CD4-positive, alpha-beta memory T cell (primary cell): Measurements from ENCODE around the gene ABCC9. TPM values are rescaled to one million over a fixed set of nuclear protein-coding genes. Genes with fewer than 3 reads are reported as not detected.

ENCODE experiments used
- CTCF ChIA-PET: fragments of 350-600 bp; sonication (Branson Sonifier 250); formaldehyde crosslinking; loops from one replicate; lab custom pipeline; 2021; ENCODE audit warnings: inconsistent platforms; ENCODE audit not compliant: partially characterized antibody; lab: Charles Lee
- POLR2A ChIA-PET: fragments of 350-600 bp; sonication (Branson Sonifier 250); formaldehyde crosslinking; loops from one replicate; lab custom pipeline; 2021; ENCODE audit not compliant: partially characterized antibody; lab: Charles Lee
- DNase-seq, 5 donors: peaks; one replicate each; pipeline versions ENCODE4 v3.0.0 to v3.0.0-alpha.2; 2020 to 2022; ENCODE audit warnings: mixed read lengths in 1 of 5
- H3K27ac ChIP-seq: one replicate; pipeline ENCODE4 v1.7.0; 2013; ENCODE audit warnings: low read depth, low read length
- H3K27me3 ChIP-seq: 2 replicates; pipeline ENCODE4 v1.7.0; 2013; ENCODE audit warnings: mild to moderate bottlenecking, low read length, moderate library complexity; ENCODE audit not compliant: insufficient read depth
- H3K36me3 ChIP-seq: 2 replicates; pipeline ENCODE4 v1.7.0; 2013; ENCODE audit warnings: mild to moderate bottlenecking, low read length, moderate library complexity; ENCODE audit not compliant: insufficient read depth
- H3K4me1 ChIP-seq: 2 replicates; pipeline ENCODE4 v1.7.0; 2013; ENCODE audit warnings: mild to moderate bottlenecking, low read length, moderate library complexity; ENCODE audit not compliant: insufficient read depth
- H3K4me3 ChIP-seq, 2 donors: one replicate each; pipeline ENCODE4 v1.7.0; 2013; ENCODE audit warnings: low read length in 2 of 2, mild to moderate bottlenecking in 1 of 2
- H3K9me3 ChIP-seq, 2 donors: one replicate each; pipeline ENCODE4 v1.7.0; 2013; ENCODE audit warnings: low read length in 2 of 2, control low read depth in 1 of 2; ENCODE audit not compliant: control insufficient read depth in 1 of 2
- H3K27ac Mint-ChIP-seq, 7 donors: one replicate each; pipeline ENCODE4 v1.8.0; 2020 to 2021; ENCODE audit warnings: mixed read lengths in 7 of 7, mild to moderate bottlenecking in 6 of 7, inconsistent platforms in 3 of 7, moderate library complexity in 3 of 7
- H3K27me3 Mint-ChIP-seq, 2 donors: one replicate each; pipeline ENCODE4 v1.8.0; 2020 to 2021; ENCODE audit warnings: mixed read lengths in 2 of 2
- H3K36me3 Mint-ChIP-seq, 2 donors: one replicate each; pipeline ENCODE4 v1.8.0; 2020 to 2021; ENCODE audit warnings: mixed read lengths in 2 of 2, inconsistent platforms in 1 of 2, mild to moderate bottlenecking in 1 of 2
- H3K4me1 Mint-ChIP-seq, 4 donors: one replicate each; pipeline ENCODE4 v1.8.0; 2020 to 2021; ENCODE audit warnings: mixed read lengths in 4 of 4, mild to moderate bottlenecking in 1 of 4
- H3K4me3 Mint-ChIP-seq, 8 donors: one replicate each; pipeline ENCODE4 v1.8.0; 2020 to 2021; ENCODE audit warnings: mixed read lengths in 8 of 8, mild to moderate bottlenecking in 7 of 8, moderate library complexity in 6 of 8, inconsistent platforms in 3 of 8
- H3K9me3 Mint-ChIP-seq, 8 donors: one replicate each; pipeline ENCODE4 v1.8.0; 2020 to 2021; ENCODE audit warnings: mixed read lengths in 8 of 8, mild to moderate bottlenecking in 5 of 8, inconsistent platforms in 3 of 8, moderate library complexity in 1 of 8
- intact Hi-C: fragments of 100-400 bp; cut with micrococcal nuclease; formaldehyde crosslinking; loops from one replicate; pipeline ENCODE4 v1.15.1; 2023
- polyA plus RNA-seq, 2 donors: library from polyadenylated mRNA; unstranded; fragments of 300-500 nt; fragmentation: Illumina TruSeq; gene quantifications; one replicate each; pipeline ENCODE4 v1.2.3, GENCODE V29; 2021
- total RNA-seq, 2 experiments: library from RNA; stranded (reverse); gene quantifications; one replicate each; pipeline ENCODE4 v1.2.3, GENCODE V29; 2021

ABCC9 gene
- total and polyA plus RNA-seq, 4 experiments from 2014 or later: not detected

GRCh38 chr12:21983095-21983494 is 41.9 kb upstream of the ABCC9 start:
- Mint-ChIP-seq H3K27me3 (peaks cover 15% of the 10 kb centered on the region in 2 donors), H3K27ac (no peak overlapping the region), H3K9me3 (no peaks in the 10 kb centered on the region), H3K36me3 (no peaks in the 10 kb centered on the region), H3K4me1 (peaks cover 0 to 4% (median 2%) of the 10 kb centered on the region in 4 donors), H3K4me3 (no peak overlapping the region)
- H3K9me3 ChIP-seq: no peaks in the 10 kb centered on the region
- no peaks in the 10 kb centered on the region for H3K36me3 ChIP-seq
- ChIA-PET POLR2A (no interaction called here), CTCF (interaction anchor here (0.6 to 3.3 kb wide), 2 partner anchors 71 to 284 kb away, joined by 3 to 14 read pairs; no protein-coding TSS in a partner anchor)
- no peaks in the 10 kb centered on the region for H3K27me3 ChIP-seq
- no peaks in the 10 kb centered on the region for H3K4me1 ChIP-seq
- no peak overlapping the region for H3K27ac ChIP-seq
- no peak for DNase-seq
- H3K4me3 ChIP-seq: no peak overlapping the region
- intact Hi-C loops: no loop called here

GRCh38 chr12:21980544-21980943 is 39.3 kb upstream of the ABCC9 start:
- no peaks in the 10 kb centered on the region for H3K36me3 Mint-ChIP-seq
- Histone ChIP-seq H3K9me3 (no peaks in the 10 kb centered on the region), H3K27me3 (no peaks in the 10 kb centered on the region), H3K4me1 (no peaks in the 10 kb centered on the region), H3K36me3 (no peaks in the 10 kb centered on the region), H3K27ac (no peak overlapping the region), H3K4me3 (no peak overlapping the region)
- ChIA-PET POLR2A (no interaction called here), CTCF (interaction anchor here (0.7 to 1.0 kb wide), 2 partner anchors 9 to 514 kb away, joined by 3 read pairs; no protein-coding TSS in a partner anchor)
- H3K27me3 Mint-ChIP-seq: peaks cover 10 to 11% of the 10 kb centered on the region in 2 donors
- intact Hi-C loops: no loop called here
- no peak overlapping the region for H3K27ac Mint-ChIP-seq
- DNase-seq: no peak
- no peaks in the 10 kb centered on the region for H3K9me3 Mint-ChIP-seq
- no peak overlapping the region for H3K4me3 Mint-ChIP-seq
- peaks cover 0 to 4% (median 2%) of the 10 kb centered on the region in 4 donors for H3K4me1 Mint-ChIP-seq

- Histone ChIP-seq H3K4me3 (no peak overlapping the region), H3K36me3 (no peaks in the 10 kb centered on the region), H3K9me3 (no peaks in the 10 kb centered on the region), H3K4me1 (no peaks in the 10 kb centered on the region), H3K27me3 (no peaks in the 10 kb centered on the region), H3K27ac (no peak overlapping the region)
- no peaks in the 10 kb centered on the region for H3K9me3 Mint-ChIP-seq
- no peaks in the 10 kb centered on the region for H3K36me3 Mint-ChIP-seq
- peaks cover 4 to 9% of the 10 kb centered on the region in 2 donors for H3K27me3 Mint-ChIP-seq
- H3K4me3 Mint-ChIP-seq: no peak overlapping the region
- DNase-seq: no peak
- ChIA-PET POLR2A (no interaction called here), CTCF (no interaction called here)
- no peak overlapping the region for H3K27ac Mint-ChIP-seq
- H3K4me1 Mint-ChIP-seq: peaks cover 0 to 4% (median 2%) of the 10 kb centered on the region in 4 donors
- intact Hi-C loops: no loop called here
Measured at GRCh38 chr12:21975293-21975692, 34.1 kb upstream of the ABCC9 start.

DNA sequence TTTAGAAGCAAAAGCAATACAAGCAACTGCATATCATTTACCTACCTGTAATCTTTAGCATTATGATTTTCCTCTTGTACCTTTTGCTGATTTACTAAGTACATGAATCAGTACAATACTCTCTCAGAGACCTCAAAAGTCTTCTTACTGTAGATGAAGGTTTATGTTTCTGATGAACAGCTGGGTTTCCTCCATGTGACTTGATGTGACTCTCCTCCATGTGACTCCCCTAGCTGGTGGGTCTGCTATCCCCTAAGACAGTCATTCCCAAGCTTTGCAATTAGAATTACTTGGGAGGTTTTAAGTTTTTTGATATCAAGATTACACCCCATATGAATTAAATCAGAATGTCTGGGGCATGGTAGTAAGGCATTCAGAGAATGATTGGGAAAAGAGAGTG is 32.0 kb upstream of the ABCC9 start:
- DNase-seq: no peak
- Mint-ChIP-seq H3K27ac (no peak overlapping the region), H3K9me3 (peaks cover 0 to 4% (median 0%) of the 10 kb centered on the region in 8 donors), H3K4me3 (no peak overlapping the region), H3K4me1 (no peaks in the 10 kb centered on the region), H3K36me3 (no peaks in the 10 kb centered on the region), H3K27me3 (peaks cover 0 to 5% of the 10 kb centered on the region in 2 donors)
- H3K4me1 ChIP-seq: no peaks in the 10 kb centered on the region
- ChIA-PET CTCF (no interaction called here), POLR2A (no interaction called here)
- no peaks in the 10 kb centered on the region for H3K27me3 ChIP-seq
- intact Hi-C loops: no loop called here
- no peaks in the 10 kb centered on the region for H3K9me3 ChIP-seq
- no peak overlapping the region for H3K27ac ChIP-seq
- no peak overlapping the region for H3K4me3 ChIP-seq
- no peaks in the 10 kb centered on the region for H3K36me3 ChIP-seq

DNA sequence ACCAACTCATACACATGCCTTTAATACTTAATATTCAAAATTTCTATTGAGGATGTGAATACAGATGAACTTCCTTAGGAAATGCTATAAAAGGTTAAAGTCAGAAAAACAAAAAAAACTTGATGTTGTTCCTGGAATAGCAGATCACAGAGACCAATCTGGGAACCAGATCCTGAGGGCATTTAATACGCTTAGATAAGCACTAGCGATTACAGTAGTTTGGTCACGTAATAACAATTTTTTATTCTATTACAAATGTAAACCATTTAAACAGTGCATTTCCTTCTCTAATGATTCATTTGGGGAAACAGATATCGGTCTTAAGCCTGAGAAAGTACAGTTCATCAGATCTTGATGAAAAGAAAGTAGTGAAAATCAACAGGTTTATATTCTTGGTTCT is 30.8 kb upstream of the ABCC9 start:
- Histone ChIP-seq H3K4me3 (no peak overlapping the region), H3K36me3 (no peaks in the 10 kb centered on the region), H3K27ac (no peak overlapping the region), H3K27me3 (no peaks in the 10 kb centered on the region), H3K9me3 (no peaks in the 10 kb centered on the region), H3K4me1 (no peaks in the 10 kb centered on the region)
- H3K27ac Mint-ChIP-seq: no peak overlapping the region
- ChIA-PET POLR2A (no interaction called here), CTCF (no interaction called here)
- no peaks in the 10 kb centered on the region for H3K36me3 Mint-ChIP-seq
- peaks cover 0 to 8% (median 0%) of the 10 kb centered on the region in 8 donors for H3K9me3 Mint-ChIP-seq
- DNase-seq: no peak
- intact Hi-C loops: no loop called here
- no peaks in the 10 kb centered on the region for H3K4me1 Mint-ChIP-seq
- H3K4me3 Mint-ChIP-seq: no peak overlapping the region
- H3K27me3 Mint-ChIP-seq: peaks cover 0 to 5% of the 10 kb centered on the region in 2 donors

DNA sequence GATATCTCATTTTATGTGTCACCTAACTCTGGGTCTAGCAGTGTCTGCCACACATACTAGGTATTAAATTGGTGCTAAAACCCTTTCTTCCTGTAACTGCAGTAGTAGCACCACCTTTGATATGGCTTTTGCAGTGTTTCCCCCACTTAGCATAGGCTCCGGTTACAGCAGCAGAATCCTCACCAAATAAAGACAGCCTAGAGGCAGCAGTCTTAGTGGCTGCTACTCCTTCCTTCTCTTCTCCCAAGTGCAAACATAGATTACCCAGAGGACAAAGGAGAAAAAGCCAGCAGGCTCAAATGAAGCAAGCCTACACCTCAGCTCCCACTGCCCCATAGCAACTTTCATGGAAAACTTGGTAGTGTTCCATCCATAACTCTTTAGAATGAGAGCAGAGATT is 30.1 kb upstream of the ABCC9 start:
- Histone ChIP-seq H3K4me1 (no peaks in the 10 kb centered on the region), H3K27me3 (no peaks in the 10 kb centered on the region), H3K27ac (no peak overlapping the region), H3K4me3 (no peak overlapping the region), H3K9me3 (no peaks in the 10 kb centered on the region), H3K36me3 (no peaks in the 10 kb centered on the region)
- DNase-seq: no peak
- intact Hi-C loops: no loop called here
- ChIA-PET POLR2A (no interaction called here), CTCF (no interaction called here)
- no peaks in the 10 kb centered on the region for H3K4me1 Mint-ChIP-seq
- no peak overlapping the region for H3K4me3 Mint-ChIP-seq
- H3K36me3 Mint-ChIP-seq: no peaks in the 10 kb centered on the region
- peaks cover 0 to 8% (median 0%) of the 10 kb centered on the region in 8 donors for H3K9me3 Mint-ChIP-seq
- H3K27ac Mint-ChIP-seq: no peak overlapping the region
- H3K27me3 Mint-ChIP-seq: peaks cover 0 to 5% of the 10 kb centered on the region in 2 donors

- no peaks in the 10 kb centered on the region for H3K4me1 ChIP-seq
- H3K4me3 ChIP-seq: no peak overlapping the region
- H3K27ac ChIP-seq: no peak overlapping the region
- Mint-ChIP-seq H3K36me3 (no peaks in the 10 kb centered on the region), H3K9me3 (peaks cover 0 to 21% (median 7%) of the 10 kb centered on the region in 8 donors), H3K27me3 (peaks cover 3 to 10% of the 10 kb centered on the region in 2 donors), H3K27ac (no peak overlapping the region), H3K4me1 (no peaks in the 10 kb centered on the region), H3K4me3 (no peak overlapping the region)
- ChIA-PET CTCF (interaction anchor here (0.7 kb wide), 1 partner anchor 265 kb away, joined by 4 read pairs; no protein-coding TSS in a partner anchor), POLR2A (no interaction called here)
- H3K36me3 ChIP-seq: no peaks in the 10 kb centered on the region
- no peak for DNase-seq
- intact Hi-C loops: no loop called here
- no peaks in the 10 kb centered on the region for H3K9me3 ChIP-seq
- H3K27me3 ChIP-seq: no peaks in the 10 kb centered on the region
Measured at GRCh38 chr12:21962821-21963220, 21.6 kb upstream of the ABCC9 start.
